Measurements from ENCODE around the gene NXPE3.
"Not testable (repeated sequence)": the region's sequence is repeated elsewhere in the genome, so short reads cannot be mapped to it uniquely, and the experiment has no call there.

NXPE3 gene

DNA sequence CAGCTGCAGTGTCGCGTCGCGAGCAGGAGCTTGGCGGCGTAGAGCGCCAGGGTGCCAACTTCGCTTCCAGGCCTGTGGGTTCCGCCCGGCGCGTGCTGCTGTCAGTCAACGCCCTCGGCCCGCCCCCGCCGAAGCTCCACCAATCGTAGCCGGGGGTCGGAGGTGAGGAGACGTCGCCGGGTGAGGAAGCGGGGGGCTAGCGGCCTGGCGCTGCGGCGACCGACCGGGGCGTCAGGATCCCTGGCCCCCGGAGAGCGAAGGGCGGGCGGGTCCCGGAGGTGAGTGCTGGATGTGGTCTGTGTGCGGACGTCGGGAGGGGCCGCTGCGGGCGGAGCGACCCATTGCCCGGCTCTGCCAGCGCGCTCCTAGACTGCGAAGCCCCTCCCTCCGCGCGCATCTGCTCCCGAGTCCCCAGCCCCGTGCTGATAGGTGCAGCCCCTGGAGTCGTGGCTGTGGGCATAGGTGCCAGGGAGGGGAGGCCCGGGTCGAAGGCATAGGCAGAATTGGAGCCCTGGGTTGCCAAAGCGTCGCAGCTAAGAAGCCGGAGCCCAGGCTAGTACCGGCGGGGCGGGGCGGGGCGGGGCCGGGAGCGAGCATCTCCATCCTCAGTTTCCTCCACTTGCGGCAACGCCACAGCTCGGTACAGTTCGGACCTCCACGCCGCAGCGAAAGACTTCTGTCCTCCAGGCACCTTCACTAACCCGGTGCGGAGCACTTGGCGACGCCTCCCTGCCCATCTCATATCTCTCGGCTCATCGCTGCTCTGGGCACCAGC is at the start of gene NXPE3:
NXPE3 (plus strand) TSS at position 165 of the 775 bp plus-strand sequence. CDS start 6,386 bp downstream, outside the sequence.
- peak; percentile 91 to 94 for DNase-seq

DNA sequence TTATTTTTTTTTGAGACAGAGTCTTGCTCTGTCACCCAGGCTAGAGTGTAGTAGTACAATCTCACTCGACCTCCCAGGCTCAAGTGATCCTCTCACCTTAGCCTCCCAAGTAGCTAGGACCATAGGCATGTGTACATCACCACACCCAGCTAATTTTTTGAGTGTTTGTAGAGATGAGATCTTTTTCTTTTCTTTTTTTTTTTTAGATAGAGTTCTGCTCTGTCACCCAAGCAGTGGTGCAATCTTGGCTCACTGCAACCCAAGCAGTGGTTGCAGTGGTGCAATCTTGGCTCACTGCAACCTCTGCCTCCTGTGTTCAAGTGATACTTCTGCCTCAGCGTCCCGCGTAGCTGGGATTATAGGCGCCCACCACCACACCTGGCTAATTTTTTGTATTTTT is 49.4 kb upstream of the NXPE3 start:
- DNase-seq: no peak

DNA sequence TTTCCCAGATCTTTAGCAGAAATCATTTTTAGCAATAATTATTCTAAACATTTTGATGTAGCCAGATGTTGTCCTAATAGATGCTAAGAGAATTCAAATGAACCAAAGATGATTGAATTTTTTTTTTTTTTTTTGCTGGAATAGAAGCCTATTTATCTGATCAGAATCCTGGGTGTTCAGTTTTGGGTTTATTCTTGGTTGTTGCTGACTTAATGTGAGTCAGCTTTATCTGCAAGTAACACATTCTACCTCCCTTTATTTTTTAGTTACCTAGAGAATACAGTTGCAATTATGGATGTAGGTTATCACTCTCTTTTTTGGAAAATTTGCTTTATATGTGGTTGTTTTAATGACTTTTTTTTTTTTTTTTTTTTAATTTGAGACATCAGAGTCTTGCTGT is 48.2 kb upstream of the NXPE3 start:
- DNase-seq: no peak

DNA sequence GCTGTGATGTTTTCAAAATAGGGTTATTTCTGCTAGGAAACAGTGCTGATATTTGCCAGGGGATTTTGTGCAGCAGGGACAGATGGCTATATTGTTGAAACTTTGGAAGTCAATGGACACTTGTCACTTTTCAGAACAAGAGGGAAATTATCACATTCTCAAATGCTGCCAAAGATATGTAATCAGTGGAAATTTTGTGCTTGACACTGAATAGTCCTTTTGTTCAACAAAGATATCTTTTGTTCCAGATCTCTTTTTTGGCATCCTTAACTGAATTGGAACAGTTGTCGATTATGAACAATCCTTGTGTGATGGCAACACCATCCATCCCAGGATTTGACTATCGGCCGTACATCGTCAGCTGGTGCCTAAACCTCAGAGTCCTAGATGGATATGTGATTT is 46.8 kb upstream of the NXPE3 start:
- no peak for DNase-seq

DNA sequence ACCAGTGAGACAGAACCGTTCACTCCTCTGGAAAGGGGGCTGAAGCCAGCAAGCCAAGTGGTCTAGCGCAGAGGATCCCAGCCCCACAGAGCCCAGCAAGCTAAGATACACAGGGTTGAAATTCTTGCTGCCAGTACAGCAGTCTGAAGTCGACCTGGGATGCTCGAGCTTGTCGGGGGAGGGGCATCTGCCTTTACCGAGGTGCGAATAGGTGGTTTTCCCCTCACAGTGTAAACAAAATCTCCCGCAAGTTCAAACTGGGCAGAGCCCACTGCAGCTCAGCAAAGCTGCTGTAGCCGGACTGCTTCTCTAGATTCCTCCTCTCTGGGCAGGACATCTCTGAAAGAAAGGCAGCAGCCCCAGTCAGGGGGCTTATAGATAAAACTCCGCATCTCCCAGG is 43.2 kb upstream of the NXPE3 start:
- DNase-seq: no peak

DNA sequence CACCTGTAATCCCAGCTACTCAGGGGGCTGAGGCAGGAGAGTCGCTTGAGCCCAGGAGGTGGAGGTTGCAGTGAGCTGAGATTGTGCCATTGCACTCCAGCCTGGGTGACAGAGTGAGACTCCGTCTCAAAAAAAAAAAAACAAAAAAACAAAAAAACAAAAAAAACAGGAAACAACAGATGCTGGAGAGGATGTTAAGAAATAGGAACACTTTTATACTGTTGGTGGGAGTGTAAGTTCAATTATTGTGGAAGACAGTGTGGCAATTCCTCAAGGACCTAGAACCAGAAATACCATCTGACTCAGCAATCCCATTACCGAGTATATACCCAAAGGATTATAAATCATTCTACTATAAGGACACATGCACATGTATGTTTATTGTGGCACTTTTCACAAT is 37.1 kb upstream of the NXPE3 start:
- DNase-seq: not testable (repeated sequence)

DNA sequence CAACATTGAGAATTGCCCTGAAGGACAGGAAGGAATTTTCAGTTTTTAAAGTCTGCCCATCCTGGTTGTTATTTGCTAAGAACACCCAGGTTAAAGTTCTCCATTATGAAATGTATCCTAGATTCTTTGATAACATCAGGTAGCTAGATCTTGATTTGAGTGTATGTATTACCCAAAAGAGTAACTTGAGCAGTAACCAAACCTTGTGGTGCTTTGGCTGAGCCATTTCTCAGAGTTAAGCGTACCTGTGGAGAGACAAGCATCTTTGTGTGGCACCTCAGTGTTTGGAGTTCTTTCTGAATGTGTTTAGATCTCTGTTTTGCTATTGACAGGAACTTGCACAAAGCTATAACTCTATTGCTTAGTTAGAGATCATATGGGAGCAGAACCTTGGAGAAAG is 34.2 kb upstream of the NXPE3 start:
- no peak for DNase-seq

DNA sequence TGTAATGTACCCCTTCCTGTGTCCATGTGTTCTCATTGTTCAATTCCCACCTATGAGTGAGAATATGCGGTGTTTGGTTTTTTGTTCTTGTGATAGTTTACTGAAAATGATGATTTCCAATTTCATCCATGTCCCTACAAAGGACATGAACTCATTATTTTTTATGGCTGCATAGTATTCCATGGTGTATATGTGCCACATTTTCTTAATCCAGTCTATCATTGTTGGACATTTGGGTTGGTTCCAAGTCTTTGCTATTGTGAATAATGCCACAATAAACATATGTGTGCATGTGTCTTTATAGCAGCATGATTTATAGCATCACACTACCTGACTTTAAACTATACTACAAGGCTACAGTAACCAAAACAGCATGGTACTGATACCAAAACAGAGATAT is 33.1 kb upstream of the NXPE3 start:
- not testable (repeated sequence) for DNase-seq

DNA sequence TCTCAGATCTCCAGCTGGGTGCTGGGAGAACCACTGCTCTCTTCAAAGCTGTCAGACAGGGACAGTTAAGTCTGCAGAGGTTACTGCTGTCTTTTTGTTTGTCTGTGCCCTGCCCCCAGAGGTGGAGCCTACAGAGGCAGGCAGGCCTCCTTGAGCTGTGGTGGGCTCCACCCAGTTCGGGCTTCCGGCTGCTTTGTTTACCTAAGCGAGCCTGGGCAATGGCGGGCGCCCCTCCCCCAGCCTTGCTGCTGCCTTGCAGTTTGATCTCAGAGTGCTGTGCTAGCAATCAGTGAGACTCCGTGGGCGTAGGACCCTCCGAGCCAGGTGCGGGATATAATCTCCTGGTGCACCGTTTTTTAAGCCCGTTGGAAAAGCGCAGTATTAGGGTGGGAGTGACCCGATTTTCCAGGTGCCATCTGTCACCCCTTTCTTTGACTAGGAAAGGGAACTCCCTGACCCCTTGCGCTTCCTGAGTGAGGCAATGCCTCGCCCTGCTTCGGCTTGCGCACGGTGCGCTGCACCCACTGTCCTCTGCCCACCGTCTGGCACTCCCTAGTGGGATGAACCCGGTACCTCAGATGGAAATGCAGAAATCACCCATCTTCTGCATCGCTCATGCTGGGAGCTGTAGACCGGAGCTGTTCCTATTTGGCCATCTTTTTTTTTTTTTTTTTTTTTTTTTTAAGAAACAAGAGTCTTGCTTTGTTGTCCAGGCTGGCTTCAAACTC is 25.5 kb upstream of the NXPE3 start:
- DNase-seq: peak; percentile 46 to 48

- no peak for DNase-seq
Measured at GRCh38 chr3:101758224-101758623, 20.8 kb upstream of the NXPE3 start.

- no peak for DNase-seq
Measured at GRCh38 chr3:101762041-101762646, 16.9 kb upstream of the NXPE3 start.

DNA sequence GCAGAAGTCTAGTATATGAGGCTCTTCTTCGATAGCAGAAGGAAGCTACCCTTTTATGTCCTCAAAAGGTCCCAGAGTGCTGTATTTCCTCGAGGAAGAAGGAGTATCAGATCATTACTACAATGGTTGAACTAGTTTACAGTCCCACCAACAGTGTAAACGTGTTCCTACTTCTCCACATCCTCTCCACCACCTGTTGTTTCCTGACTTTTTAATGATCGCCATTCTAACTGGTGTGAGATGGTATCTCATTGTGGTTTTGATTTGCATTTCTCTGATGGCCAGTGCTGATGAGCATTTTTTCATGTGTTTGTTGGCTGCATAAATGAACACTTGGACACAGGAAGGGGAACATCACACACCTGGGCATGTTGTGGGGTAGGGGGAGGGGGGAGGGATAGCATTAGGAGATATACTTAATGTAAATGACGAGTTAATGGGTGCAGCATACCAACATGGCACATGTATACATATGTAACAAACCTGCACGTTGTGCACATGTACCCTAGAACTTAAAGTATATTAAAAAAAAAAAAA is 1.2 kb upstream of the NXPE3 start:
- DNase-seq: not testable (repeated sequence)

- DNase-seq: no peak
Measured at GRCh38 chr3:101778385-101779046, 495 bp upstream of the NXPE3 start.

DNA sequence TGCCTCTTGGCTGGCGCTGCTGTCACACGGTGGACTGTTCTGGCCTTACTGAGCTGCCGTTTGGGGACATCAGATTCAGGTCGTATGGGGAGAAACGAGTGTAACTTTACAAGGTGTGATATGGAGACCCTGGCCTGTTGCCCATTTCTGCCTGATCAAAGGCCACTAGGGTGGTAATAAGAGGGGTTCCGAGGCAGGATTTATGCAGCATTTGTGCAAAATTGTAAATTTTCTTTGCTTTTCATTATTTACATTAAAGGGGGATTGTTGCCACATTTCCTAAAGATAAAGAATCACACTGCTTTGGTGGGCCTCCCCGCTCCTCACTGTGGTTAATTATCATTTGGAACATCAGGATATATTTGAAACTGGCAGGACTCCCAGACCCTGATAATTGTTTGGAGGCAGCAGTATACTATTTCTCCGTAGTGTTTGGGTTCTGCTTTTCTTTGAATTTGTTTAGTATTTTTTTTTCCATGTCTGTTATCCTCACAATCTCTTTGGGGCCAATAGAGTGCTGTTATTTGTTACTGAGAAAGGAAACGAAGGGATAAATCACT is 891 bp downstream of the NXPE3 start:
- no peak for DNase-seq

DNA sequence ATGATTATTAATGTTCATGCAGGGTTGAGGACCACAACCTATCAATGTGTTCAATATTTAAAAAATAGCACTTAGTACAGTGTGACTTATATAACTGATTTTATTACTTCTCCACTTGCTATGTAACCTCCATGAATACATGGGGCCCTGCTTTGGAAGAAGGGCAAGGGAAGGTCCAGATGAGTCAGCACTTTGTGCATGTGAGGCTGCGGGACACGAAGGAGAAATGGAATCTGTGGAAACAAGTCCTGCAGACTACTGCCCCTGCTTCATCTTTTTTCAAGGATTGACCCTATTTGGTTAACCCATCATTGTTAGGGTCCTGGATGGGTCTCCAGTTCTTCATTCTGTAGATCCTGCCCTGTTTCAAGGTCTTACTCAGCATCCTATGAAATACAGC is 1.6 kb downstream of the NXPE3 start:
- no peak for DNase-seq

DNA sequence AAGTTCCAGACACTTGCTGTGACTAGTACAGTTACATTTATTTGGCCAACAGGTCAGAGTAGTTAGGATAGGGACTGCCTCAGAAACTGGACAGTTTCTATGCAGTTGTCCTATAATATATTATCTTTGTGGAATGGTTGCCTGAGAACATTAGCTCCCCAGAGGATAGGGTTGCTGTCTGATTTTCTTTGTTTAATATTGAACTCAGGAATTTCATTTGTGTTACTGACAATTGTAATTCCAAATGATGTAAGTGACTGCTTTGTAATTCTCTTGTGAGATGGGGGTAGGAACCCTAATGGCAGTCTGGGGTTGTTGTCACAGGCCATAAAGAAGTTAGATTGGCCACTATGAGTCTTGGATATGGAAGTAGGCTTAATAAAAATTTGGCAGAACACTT is 2.2 kb downstream of the NXPE3 start:
- no peak for DNase-seq

- DNase-seq: peak in 1 of 2 donors; percentile 40
Measured at GRCh38 chr3:101784855-101785613, 6.0 kb downstream of the NXPE3 start.

DNA sequence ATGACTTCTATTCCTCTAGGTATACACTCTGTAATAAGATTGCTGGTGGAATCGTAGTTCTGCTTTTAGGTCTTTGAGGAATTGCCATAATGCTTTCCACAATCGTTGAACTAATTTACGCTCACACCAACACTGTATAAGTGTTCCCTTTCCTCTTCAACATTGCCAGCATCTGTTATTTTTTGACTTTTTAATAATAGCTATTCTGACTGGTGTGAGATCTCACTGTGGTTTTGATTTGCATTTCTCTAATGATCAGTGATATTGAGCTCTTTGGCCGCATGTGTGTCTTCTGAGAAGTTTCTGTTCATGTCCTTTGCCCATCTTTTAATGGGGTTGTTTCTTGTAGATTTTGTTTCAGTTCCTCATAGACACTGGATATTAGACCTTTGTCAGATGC is 12.8 kb downstream of the NXPE3 start:
- DNase-seq: no peak

DNA sequence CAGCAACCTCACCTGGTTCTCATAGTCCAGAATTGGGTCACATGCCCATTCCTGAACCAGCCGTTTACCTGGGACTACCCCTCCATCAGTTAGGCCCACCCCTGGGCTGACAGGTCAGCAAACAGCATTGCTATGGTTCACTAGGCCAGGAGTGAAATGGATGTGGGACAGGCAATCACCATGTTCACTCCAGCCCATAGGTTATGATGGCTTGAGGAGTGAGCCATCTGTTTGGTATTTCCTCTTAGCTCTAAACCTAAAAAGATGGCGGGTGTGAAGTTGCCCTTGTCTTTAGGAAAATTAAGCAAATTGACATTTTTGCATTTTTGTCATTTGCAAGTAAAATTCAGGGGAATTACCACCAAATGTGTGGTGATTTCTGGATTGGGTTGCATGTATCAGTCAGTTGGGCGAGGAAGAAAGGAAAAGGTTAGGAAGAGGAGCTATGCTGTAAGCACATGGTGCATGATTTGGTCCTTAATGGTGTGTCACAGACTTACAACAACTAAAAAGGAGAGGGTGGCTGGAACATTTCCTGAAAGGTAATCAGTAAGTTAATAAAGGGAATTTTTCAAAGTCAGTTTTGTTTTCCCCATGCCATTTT is 17.2 kb downstream of the NXPE3 start:
- no peak for DNase-seq

DNA sequence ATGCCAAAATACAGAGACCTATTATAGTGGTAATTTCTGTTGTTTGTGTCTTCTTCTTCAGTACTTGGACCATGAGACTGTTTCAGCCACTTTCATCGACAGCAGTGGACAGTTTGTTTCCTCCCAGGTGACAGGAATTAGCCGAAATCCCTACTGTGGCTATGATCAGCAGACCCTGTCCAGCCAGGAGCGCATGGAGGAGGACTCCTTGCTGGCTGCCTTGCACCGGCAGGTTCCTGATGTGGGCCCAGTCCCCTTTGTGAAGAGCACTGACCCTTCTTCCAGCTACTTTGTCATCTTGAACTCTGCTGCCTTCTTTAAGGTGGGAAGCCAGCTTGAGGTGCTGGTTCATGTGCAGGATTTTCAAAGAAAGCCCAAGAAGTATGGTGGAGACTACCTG is 22.2 kb downstream of the NXPE3 start:
- no peak for DNase-seq

DNA sequence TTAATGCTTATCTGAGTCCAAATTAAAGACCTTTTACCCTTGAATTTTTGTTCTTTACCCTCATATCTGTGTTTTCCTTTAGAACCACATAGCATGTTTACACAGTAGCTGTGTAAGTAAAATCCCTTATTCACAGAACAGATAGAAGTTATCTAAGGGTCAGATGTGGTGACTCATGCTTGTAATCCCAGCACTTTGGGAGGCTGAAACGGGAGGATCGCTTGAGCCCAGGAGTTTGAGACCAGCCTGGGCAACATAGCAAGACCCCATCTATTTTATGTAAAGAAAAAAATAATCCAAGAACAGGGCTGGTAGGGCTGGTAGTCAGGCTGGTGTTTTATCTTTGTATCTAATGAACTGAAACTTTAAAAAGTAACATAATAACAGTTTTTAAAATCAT is 23.2 kb downstream of the NXPE3 start:
- no peak for DNase-seq
